Activated naive CD8-positive, alpha-beta T cell treated with anti-CD3 and anti-CD28 coated beads, Interleukin-2, amount 50 U/mL, for 24 hours (primary cell): ENCODE data around the gene FXYD6.
A peak's percentile ranks its signal among the peaks of the same experiment; 100 is the strongest.

Experiments used
- ATAC-seq: fragments of 150-1000 bp; cut with Tn5 transposase; one replicate; pipeline ENCODE4 v1.10.0; 2021
- DNase-seq: peaks from one replicate; pipeline ENCODE4 v3.0.0; 2021
- H3K27ac Mint-ChIP-seq: one replicate; pipeline ENCODE4 v1.8.0; 2021; ENCODE audit warnings: mild to moderate bottlenecking, mixed read lengths
- H3K27me3 Mint-ChIP-seq: one replicate; pipeline ENCODE4 v1.8.0; 2021; ENCODE audit warnings: mixed read lengths
- H3K36me3 Mint-ChIP-seq: one replicate; pipeline ENCODE4 v1.8.0; 2021; ENCODE audit warnings: low read depth, mixed read lengths
- H3K4me1 Mint-ChIP-seq: one replicate; pipeline ENCODE4 v1.8.0; 2021; ENCODE audit warnings: mixed read lengths
- H3K4me3 Mint-ChIP-seq: one replicate; pipeline ENCODE4 v1.8.0; 2021; ENCODE audit warnings: mild to moderate bottlenecking, moderate library complexity, mixed read lengths
- H3K9me3 Mint-ChIP-seq: one replicate; pipeline ENCODE4 v1.8.0; 2021; ENCODE audit warnings: mixed read lengths

FXYD6 gene

DNA sequence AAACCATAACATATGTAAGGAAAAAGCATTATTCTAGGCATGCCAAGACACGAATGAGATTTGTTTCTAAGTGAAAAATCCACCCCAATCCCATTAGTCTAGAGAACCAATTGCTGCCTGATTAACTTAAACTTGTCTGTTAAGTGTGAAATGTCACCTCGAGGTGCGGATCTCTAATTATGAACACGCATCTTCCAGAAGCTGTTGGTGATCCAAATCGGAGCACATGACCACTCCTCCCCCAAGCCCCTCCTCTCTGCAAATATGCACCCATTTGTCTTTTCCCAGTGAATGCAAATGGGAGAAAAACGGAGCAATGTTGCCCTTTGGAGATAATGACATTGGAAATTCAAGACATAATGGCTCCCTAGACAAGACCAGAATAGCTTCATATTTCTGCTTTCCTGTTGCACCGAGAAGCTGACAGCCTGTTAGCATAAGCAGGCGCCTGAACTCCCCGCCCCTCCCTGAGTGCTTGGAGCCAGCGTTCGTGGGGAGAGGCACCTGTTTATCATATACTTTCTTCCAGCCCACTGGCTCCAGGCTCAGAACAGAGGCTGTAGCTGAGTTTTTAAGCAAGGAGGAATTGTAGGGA is 6.0 kb upstream of the FXYD6 start:
- H3K36me3 Mint-ChIP-seq, result no peaks in the 10 kb centered on the region
- H3K4me3 Mint-ChIP-seq, result no peak overlapping the region
- H3K27ac Mint-ChIP-seq, result no peak overlapping the region
- no peaks in the 10 kb centered on the region for H3K9me3 Mint-ChIP-seq
- ATAC-seq (no peak), DNase-seq (no peak)
- H3K4me1 Mint-ChIP-seq, result peaks cover 13% of the 10 kb centered on the region
- H3K27me3 Mint-ChIP-seq, result peaks cover 34% of the 10 kb centered on the region

DNA sequence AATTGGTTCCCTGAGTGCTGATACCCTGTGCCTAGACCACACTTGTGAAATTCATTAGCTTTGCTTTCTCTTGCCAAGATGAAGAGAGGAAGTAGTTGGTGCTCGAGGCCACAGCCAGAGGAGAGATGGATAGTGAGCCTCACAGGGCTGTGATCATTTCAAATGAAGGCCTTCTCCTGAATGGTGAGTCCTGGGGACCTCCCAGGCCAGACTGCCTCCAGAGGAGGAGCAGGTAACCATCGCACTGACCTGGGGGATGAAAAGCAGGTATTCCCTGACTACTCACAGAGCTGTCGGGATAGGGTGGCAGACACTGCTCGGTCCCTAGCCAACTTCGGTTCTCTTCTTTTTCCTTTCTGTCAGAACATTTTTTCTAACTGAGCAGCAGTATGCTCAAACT is 4.8 kb upstream of the FXYD6 start:
- no peak overlapping the region for H3K27ac Mint-ChIP-seq
- ATAC-seq (no peak), DNase-seq (no peak)
- no peak overlapping the region for H3K4me3 Mint-ChIP-seq
- H3K9me3 Mint-ChIP-seq, result no peaks in the 10 kb centered on the region
- H3K27me3 Mint-ChIP-seq, result peaks cover 44% of the 10 kb centered on the region
- H3K4me1 Mint-ChIP-seq, result peaks cover 20% of the 10 kb centered on the region
- no peaks in the 10 kb centered on the region for H3K36me3 Mint-ChIP-seq

DNA sequence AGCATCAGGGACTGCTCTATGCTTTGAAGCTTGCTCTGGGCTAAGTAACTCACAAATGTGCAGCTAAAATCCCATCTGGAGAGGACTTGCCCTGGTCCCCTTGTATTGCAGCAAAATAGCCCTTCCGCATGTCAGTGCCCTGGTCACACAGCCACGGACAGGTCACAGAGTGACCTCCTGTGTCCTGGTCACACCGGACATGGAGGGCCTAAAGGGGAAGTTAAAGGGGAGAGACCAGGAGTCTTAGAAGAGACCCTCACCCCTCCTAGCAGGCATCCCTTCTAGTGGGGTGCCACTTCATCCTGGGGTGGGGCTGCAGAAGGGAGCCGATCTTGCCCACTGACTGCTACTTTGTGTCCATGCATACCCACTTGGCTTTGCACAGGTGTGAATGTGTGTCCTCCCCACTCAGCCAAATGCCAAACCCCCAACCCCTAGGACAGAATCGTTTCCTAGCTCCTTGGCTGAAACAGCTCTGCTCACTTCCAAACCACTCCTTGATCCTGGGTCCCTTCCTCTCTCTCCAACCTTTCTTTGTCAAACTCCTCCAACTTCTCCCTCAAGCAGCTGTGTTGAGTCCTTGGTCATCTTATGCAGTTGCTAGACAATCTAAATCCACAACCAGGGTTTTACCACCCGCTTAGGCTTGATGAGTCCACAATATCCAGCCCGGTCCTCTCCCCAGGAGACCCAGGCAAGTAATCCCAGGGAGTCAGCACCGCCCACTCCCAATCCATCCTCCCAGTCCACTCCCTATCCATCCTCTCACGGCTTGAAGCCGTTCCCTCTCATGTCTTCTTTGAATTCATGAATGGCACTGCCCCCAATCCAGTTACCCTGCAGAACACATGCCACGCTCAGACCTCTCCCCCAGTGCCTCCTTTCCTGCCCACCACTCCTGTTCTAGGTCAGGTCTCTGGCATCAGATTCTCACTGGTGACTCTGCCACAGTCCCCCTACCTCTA is 3.3 kb upstream of the FXYD6 start:
- peaks cover 58% of the 10 kb centered on the region for H3K27me3 Mint-ChIP-seq
- H3K4me3 Mint-ChIP-seq, result no peak overlapping the region
- no peak overlapping the region for H3K27ac Mint-ChIP-seq
- no peaks in the 10 kb centered on the region for H3K36me3 Mint-ChIP-seq
- no peaks in the 10 kb centered on the region for H3K9me3 Mint-ChIP-seq
- DNase-seq (no peak), ATAC-seq (no peak)
- H3K4me1 Mint-ChIP-seq, result peaks cover 24% of the 10 kb centered on the region

DNA sequence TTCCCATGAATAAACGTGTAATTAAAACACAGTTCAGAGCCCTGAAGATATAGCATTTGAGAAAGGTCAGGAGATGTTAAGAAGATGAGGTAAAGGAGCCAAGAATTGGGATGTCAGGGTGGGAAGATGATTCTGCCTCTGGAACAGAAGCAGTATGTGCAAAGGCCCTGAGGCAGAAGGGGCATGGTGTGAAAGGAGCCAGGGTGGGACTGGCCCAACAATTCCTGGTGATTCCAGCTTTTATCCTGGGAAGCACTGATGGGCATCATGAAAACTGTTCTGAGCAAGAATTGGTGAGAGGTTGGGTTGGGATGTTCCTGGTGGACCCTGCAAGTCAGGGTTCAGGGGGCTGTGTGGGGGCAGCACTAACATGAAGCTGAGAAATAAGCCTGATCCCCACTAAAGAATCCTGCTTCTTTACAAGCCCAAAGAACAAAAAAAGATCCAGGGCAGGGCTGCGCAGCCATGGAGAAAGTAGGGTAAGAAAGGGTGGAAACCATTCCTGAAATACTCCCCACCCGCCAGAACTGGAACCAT is 2.5 kb upstream of the FXYD6 start:
- DNase-seq, result no peak

DNA sequence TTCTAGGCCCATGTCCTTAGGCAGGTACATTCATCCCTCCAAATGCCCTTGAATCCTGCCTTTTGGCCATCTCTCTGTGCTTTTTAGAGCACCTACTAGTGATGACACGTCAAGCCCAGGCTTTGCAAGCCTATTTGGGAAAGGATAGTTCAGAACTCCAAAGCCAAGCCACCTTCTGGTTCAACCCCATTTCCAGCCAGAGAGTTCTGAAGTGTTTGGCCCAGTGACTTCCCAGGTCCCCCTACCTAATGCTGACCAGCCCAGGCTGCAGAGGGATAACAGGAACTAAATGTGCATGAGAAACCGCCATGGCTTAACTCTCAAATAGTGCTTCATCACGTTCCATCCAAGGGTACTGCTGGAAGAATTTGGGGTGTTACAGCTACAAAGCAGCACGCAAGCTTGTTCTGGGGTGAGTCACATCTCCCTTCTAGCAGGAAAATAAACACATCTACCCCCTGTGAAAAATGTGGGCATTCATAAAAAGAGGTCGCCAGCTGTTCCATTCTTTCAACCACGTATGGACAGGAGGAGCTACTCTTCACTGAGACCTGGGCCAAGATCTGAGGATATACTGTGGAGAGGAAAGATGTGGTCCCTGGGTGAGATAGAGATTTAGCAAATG is 2.0 kb upstream of the FXYD6 start:
- DNase-seq (no peak), ATAC-seq (no peak)
- Mint-ChIP-seq H3K4me3 (no peak overlapping the region), H3K36me3 (no peaks in the 10 kb centered on the region), H3K9me3 (no peaks in the 10 kb centered on the region), H3K4me1 (peaks cover 24% of the 10 kb centered on the region), H3K27ac (no peak overlapping the region), H3K27me3 (peaks cover 66% of the 10 kb centered on the region)

More for the DNA sequence above, 2.5 kb upstream of the FXYD6 start:
- Mint-ChIP-seq H3K4me1 (peaks cover 22% of the 10 kb centered on the region), H3K4me3 (no peak overlapping the region), H3K36me3 (no peaks in the 10 kb centered on the region), H3K27ac (no peak overlapping the region), H3K27me3 (peaks cover 62% of the 10 kb centered on the region), H3K9me3 (no peaks in the 10 kb centered on the region)
- ATAC-seq, result no peak

DNA sequence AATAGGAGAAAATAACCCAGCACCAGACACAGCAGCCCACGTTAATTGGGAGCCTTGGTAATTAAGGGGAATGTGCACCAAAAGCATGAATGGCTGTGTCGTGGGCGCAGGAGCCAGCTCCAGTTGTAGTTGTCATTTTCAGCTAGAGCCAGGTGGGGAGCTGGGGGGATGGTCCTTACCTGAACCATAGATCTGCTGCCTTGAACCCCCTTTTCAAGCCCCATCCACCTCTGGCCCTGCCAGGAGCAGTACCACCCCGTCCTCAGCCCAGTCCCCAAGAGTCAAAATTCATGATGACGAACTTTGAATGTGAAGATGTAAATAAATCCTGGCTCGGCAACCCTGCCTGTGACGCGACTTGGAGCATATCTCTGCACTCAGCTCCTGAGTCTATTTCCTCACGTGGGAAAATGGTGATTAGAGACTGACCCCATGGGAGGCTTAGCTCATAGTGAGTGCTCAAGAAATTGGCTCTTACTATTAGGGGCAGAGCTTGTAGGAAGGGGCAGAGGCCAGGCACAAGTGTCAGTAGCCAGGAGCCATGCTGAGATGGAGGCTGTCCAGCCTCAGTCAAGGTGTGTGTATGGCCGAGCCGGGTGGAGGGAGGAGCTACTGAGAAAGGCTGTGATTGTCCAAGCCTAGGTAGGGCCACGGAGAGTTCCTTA is 794 bp upstream of the FXYD6 start:
- H3K27me3 Mint-ChIP-seq, result peaks cover 66% of the 10 kb centered on the region
- no peaks in the 10 kb centered on the region for H3K36me3 Mint-ChIP-seq
- DNase-seq, result no peak
- peaks cover 26% of the 10 kb centered on the region for H3K4me1 Mint-ChIP-seq
- no peak overlapping the region for H3K27ac Mint-ChIP-seq
- no peaks in the 10 kb centered on the region for H3K9me3 Mint-ChIP-seq
- H3K4me3 Mint-ChIP-seq, result peak overlapping the region; percentile 70
- ATAC-seq, result no peak

DNA sequence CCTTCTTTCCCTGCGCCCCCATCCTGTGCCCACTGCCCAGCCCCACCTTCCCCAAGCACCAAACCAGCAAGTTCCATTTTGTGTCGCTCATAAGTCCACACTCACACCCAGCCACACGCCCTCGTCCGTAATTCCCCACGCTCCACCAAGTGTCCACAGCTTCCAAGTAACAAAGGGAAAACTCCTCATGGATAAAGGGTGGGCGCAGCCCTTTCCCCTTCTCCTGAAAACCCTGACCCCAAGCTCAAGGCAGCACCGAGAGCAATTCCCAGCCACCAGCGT is 458 bp downstream of the FXYD6 start:
- Mint-ChIP-seq H3K36me3 (no peaks in the 10 kb centered on the region), H3K4me3 (peak overlapping the region; percentile 80), H3K27me3 (peaks cover 64% of the 10 kb centered on the region), H3K27ac (no peak overlapping the region), H3K9me3 (no peaks in the 10 kb centered on the region), H3K4me1 (peaks cover 26% of the 10 kb centered on the region)
- no peak for DNase-seq
- ATAC-seq, result no peak

DNA sequence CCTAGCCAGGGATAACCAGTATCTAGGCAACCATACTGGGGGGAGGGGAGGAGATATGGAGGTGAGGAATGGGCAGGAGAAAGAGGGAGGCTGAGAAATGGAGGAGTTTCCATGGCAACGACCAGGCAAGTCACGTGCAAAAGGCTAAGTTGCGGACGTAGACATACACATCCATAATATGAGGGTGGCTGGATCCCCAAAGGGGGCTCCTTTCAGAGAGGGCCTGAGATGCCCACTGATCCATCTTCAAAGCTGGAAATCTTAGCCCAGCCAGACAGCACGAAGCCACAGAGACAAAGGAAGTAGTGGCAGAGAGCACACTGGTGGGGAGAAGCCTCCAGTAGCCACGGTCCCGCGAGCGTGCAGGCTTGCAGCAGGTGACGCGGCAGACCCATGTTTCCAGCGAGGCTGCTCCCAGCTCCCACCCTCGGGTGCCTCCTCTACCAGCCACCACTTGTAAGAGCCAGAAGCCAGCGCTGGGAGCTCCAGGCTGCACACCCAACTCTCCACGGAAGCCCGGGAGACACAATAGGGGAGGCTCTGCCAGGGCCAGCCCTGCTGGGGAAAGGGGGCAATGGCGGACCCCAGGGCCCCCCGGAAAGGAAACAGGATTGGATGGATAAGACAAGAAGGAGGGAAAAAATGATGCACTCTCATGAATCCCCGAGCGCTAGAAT is 938 bp downstream of the FXYD6 start:
- Mint-ChIP-seq H3K27ac (peak overlapping the region; percentile 2), H3K4me1 (peaks cover 26% of the 10 kb centered on the region), H3K4me3 (peak overlapping the region; percentile 80), H3K27me3 (peaks cover 62% of the 10 kb centered on the region), H3K36me3 (no peaks in the 10 kb centered on the region), H3K9me3 (no peaks in the 10 kb centered on the region)
- no peak for DNase-seq
- ATAC-seq, result peak; percentile 21

DNA sequence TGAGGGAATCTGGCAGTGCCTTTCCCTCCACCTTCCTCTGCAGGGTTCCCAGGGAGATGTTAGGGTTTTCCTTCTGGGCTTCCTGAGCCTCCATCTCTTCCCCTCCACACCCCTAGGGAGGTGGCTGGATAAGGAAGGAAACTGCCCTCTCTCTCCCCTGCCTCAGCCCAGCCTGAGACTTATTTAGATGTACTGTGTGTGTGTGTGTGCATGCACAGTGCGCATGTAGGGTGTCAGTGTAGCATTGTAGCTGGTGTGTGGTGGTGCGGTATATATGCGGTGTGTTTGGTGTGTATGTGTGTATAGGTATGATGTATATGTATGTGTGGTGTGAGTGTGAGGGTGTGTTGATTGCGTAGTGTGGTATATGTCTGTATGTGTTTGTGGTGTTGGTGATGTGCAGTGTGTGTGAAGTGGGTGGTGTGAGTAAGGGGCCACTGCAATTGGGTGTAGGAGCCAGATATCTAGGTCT is 1.5 kb downstream of the FXYD6 start:
- Mint-ChIP-seq H3K36me3 (no peaks in the 10 kb centered on the region), H3K4me1 (peaks cover 26% of the 10 kb centered on the region), H3K4me3 (peak overlapping the region; percentile 80), H3K27ac (peak overlapping the region; percentile 2), H3K9me3 (no peaks in the 10 kb centered on the region), H3K27me3 (peaks cover 57% of the 10 kb centered on the region)
- no peak for DNase-seq
- peak; percentile 30 for ATAC-seq

DNA sequence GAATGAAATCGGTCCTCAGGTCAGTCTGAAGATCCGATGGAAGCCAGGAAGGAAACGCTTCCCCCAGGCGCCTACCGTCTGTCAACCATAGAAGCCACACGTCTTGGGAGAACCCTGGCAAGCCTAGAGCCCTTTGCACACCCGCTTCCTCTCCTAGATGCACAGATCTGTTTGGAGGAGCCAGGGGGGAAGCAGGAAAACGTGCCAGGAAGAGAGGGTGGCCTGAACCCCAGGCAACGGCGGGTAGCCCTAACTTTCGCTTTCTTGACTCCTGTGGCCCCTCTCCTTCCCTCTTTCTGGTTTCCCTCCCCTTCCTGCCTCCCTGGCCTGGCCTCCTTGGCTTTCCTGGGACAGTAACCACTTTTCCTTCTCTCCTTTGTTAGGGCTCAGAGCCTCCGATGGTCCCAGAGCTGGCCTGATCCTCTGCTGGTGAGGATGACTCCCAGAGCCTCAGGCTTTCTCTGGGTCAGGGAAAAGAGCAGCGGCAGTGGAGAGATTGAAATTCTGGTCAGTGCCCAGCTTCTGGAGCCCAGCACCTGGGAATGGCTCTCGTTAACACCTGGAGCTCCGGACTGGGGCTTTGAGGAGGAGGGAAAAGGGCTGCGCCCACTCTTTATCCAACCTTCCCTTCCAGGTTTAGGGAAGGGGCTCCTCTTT is 2.1 kb downstream of the FXYD6 start:
- Mint-ChIP-seq H3K36me3 (no peaks in the 10 kb centered on the region), H3K4me3 (no peak overlapping the region), H3K27me3 (peaks cover 54% of the 10 kb centered on the region), H3K4me1 (peaks cover 26% of the 10 kb centered on the region), H3K9me3 (no peaks in the 10 kb centered on the region), H3K27ac (no peak overlapping the region)
- ATAC-seq, result no peak
- DNase-seq, result no peak

DNA sequence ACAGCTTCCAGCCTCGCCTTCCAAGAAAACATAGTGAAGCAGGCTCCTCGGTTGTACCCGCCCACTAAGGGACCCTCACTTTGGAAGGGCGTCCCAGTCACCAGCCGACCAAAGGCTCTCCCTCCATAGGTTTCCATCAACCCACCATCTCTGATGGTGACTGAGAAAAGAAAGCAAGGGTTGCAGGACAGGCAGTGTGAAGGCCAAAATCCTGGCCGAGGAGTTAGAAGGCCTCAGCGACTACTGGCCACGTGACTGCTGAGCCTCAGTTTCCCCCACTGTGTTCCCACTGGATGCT is 2.7 kb downstream of the FXYD6 start:
- H3K4me1 Mint-ChIP-seq, result peaks cover 26% of the 10 kb centered on the region
- H3K4me3 Mint-ChIP-seq, result no peak overlapping the region

DNA sequence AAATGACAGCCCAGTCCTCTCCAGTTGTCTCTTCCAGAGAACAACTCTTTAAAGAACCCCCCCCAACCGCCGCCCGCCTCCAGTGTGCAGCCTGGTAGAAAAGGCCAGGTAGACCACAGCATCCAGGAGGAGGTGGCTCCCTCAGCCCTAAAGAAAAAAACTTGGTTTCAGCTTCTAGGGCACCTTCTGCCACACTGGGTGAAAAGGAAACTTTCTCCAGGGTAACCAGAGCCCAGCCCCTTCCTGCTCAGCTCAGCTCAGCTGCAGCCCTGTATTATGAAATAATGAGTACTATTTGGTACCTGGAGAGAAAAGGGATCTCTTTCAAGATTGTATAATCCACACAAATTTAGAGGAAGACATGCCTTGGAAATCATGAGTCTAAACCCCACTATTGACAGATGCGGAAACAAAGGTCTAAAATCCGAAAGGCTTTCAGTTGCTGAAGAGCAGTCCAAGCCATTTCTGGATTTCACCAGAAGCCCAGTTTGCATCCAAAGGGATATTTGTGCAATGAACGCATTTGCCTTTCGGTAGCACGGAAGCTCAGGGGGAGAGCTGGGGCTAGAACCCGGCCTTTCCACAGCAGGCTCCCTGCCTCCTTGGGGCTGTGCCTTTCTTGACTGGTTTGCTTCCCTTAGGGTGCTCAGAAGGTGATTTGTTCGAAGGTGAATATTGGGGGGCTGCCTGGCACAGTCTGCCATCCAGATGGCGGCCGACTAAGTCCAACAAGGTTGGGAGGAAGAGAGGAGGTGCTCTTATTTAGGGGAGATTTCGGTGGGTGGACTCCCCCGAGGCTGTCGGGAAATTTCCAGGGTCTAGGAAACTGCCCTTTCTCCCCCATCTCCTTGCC is 3.3 kb downstream of the FXYD6 start:
- ATAC-seq, result no peak
- Mint-ChIP-seq H3K4me1 (peaks cover 30% of the 10 kb centered on the region), H3K9me3 (no peaks in the 10 kb centered on the region), H3K4me3 (no peak overlapping the region), H3K36me3 (no peaks in the 10 kb centered on the region), H3K27me3 (peaks cover 45% of the 10 kb centered on the region), H3K27ac (no peak overlapping the region)
- DNase-seq, result no peak

More for the DNA sequence above, 2.7 kb downstream of the FXYD6 start:
- DNase-seq (no peak), ATAC-seq (no peak)
- Mint-ChIP-seq H3K36me3 (no peaks in the 10 kb centered on the region), H3K9me3 (no peaks in the 10 kb centered on the region), H3K27ac (no peak overlapping the region), H3K27me3 (peaks cover 50% of the 10 kb centered on the region)

DNA sequence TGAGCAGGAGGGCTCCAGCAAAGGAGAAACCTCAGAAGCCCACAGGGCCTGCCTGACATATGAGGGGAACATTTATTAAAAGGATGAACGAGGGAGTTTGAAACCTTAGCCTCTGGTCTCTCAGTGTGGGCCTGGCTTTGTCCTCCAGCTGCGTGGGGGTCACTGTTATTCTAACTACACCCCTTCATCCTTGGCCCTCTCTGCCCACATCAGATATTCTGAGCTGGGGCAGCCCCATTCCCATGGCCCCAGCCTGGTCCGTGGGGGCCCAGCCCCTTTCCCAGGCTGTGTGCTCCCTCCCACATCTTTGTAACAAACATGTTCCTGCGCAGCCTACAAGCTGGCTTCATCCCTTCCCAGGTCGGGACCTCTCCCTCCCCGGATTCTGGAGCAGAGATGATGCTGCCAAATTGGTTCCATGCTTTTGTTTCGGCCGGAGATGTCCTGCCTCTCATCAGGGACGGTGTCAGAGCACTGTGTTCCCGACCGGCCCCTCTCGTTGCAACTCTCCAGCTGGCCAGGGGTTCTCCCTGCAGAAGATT is 4.0 kb downstream of the FXYD6 start:
- H3K4me1 Mint-ChIP-seq, result peaks cover 37% of the 10 kb centered on the region
- H3K36me3 Mint-ChIP-seq, result no peaks in the 10 kb centered on the region
- DNase-seq (no peak), ATAC-seq (no peak)
- no peak overlapping the region for H3K4me3 Mint-ChIP-seq
- H3K27me3 Mint-ChIP-seq, result peaks cover 41% of the 10 kb centered on the region
- H3K9me3 Mint-ChIP-seq, result no peaks in the 10 kb centered on the region
- no peak overlapping the region for H3K27ac Mint-ChIP-seq
